Raji (cell line): Measurements from ENCODE around the gene CCDC102A.

Experiments used
- POLR2A ChIP-seq: IDR thresholded peaks from 2 replicates; pipeline ENCODE4 v1.6.1; 2011; ENCODE audit warnings: low read depth, low read length, control low read depth; ENCODE audit not compliant: insufficient read depth

CCDC102A gene

DNA sequence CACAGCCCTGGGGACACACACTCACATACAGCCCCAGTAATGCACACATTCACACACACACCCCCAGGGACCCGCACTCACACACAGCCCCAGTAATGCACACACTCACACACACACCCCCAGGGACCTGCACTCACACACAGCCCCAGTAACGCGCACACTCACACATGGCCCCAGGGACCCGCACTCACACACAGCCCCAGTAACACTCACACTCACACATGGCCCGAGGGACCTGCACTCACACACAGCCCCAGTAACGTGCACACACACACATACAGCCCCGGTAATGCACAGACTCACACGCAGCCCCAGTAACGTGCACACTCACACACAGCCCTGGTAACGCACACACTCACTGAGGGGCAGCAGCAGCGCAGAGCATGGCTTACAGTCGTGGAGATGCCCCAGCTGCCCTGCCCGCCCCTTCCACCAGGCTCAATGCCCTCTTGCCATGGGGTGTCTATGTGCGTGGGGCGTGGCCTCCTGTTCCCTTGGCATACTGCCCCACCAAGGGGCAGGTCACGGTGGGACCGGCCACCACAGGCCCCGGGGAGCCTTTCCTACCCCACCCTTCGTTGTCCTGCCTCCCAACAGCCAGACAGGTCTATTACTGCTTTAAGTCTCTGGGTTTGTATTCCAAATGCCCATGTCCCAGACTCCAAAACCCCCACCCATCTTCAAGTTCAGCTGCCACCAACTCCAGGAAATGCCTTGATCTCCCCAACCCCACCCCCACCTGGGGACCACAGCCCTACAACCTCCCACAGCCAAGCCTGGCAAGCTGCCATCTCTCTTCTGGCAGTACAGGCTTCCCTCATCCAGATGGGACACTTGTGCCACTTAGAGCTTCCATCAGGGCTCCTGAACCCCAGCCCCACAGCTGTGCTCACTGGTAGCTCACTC is 2.7 kb downstream of the CCDC102A start:
- no peak for TF ChIP-seq POLR2A

DNA sequence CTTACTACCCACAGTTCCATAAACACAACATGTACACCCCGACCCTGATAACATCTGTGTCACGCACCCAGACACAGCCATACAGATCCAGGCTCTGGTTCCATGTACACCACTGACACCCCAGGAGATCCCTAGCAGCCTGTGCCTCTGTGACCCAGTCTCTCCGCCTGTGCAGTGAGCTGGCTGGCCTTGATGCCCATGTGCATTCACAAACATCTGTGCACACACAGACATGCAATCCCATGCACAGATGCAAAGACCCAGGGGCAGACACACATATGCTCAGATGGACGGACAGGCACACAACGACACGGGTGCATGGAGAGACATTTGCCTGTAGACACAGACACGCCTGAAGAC is 4.1 kb downstream of the CCDC102A start:
- no peak for TF ChIP-seq POLR2A

DNA sequence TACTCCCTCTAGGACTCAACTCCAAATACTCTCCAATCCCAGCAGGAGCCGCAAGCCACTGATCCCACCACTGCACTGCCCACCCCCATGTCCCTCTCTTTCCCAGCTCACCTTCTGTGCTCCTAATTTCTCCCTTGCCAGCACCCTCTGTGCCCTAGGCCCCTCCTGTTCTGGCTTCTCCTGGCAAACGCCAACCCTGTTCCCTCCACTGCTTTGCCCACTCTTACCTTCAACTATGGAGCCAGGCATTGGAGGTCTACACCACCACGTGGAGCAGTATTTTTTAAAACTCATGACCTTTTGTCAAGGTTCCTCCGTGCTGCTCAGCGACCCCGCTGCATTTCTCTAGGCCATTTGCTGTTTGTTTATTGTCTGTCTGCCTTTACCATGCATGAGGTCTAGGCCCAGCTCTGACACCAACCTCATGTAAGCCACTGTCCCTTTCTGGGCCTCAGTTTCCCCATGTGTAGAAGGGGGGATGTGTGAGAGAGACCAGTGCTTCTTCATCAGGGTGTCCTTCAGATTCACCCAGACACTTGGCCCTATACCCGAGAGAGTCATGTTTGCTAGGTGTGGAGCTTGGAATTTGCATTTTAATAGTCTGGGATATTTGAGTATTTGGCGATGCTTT is 4.6 kb downstream of the CCDC102A start:
- no peak for TF ChIP-seq POLR2A

DNA sequence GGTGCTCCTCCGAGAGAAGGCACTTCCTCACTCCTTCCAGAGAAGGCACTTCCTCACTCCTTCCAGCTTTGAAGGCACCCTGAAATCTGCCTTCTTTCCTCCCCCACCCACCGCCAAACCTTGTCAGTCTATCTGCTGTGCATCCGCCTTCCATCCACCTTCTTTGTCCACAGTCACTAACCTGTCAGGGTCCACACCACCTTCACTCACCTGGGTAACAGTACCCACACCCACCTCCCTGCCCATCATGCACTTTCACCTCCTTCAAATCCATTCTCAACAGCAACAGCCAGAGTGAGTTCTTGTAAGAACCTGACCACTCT is 5.2 kb downstream of the CCDC102A start:
- TF ChIP-seq POLR2A, result no peak

DNA sequence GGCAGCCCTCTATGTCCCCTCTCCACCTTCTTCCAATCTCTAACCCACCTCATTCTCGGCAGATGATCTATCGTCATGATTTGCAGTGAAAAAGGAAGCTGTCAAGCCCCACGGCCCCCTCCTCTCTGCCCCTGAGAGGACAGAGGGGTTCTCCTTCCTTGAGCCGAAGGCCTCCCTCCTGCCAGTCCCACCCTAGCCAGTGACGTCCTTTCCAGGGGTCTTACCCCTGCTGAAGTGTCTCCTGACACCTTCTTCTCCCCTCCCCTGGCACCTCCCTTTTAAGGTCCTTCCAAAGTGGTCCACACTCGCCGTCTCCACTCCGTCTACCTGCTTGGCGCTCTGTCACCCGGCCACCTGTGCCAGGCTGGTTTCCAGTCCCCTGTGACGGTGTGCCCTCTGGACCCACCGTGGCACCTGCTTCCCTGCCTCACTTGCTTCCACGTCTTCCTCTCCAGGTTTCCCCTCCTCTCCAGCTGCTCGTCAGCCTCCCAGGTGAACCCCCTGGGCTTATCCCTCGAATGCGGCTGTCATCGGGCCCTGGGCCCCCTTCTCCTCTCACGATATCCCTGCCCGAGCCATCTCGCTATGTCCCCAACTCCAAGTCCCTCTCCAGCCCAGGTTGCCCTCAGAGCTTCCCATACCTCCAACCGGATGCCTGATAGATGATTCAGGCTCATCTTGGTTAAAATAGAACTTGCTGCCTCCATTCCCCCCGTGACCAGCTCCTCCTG is 5.7 kb downstream of the CCDC102A start:
- no peak for TF ChIP-seq POLR2A

DNA sequence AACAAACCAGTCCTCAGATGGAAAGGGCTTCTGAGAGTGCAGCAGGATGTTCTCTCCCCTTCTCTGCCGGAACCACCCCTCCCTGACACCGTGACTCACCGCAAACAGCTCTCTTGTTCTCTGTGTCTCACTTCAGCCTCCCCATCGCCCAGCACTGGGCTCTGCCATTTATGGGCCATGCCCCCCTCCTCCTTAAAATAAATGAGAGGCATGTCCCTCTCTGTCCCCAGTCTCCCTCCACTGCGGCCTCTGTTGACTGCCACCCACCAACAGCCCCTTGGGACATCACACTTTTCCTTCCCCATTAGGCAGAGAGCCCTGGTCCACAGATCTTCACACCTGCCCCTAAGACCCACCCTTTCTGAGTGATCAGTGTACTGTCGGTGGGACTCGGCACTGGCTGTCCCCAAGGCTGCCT is 6.3 kb downstream of the CCDC102A start:
- TF ChIP-seq POLR2A, result no peak

DNA sequence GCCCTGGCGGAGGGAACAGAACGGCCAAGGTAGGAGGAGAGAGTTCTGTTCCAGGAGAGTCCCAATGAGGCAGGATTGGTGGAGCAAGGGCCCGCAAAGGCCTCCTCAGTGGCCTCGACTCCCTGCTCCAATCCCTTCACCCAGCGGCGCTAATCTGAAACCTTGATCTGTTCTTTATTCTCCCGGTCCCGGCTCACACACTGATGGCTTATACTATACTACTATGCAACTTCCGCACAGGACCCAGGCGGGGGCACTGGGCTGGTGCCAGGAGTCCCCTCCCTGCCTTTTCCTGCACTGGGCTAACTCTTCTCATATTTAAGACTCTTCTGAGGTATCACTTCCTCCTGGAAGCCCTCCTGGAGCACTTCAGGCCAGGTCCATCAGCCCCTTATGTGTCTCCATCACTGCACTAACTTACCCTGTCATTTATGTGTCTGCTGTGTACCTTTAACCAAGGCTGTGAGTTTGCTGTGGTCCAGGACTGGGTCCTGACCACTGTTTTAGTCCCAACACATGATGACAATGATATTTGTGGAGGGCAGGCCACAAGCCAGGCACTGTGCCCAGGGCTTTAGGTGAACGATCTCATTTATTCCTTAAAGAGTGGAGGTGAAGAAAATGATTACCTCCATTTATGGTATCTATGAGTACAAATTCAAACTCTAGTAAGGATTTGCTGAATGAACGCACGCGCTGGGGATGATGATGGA is 6.8 kb downstream of the CCDC102A start:
- TF ChIP-seq POLR2A, result no peak

DNA sequence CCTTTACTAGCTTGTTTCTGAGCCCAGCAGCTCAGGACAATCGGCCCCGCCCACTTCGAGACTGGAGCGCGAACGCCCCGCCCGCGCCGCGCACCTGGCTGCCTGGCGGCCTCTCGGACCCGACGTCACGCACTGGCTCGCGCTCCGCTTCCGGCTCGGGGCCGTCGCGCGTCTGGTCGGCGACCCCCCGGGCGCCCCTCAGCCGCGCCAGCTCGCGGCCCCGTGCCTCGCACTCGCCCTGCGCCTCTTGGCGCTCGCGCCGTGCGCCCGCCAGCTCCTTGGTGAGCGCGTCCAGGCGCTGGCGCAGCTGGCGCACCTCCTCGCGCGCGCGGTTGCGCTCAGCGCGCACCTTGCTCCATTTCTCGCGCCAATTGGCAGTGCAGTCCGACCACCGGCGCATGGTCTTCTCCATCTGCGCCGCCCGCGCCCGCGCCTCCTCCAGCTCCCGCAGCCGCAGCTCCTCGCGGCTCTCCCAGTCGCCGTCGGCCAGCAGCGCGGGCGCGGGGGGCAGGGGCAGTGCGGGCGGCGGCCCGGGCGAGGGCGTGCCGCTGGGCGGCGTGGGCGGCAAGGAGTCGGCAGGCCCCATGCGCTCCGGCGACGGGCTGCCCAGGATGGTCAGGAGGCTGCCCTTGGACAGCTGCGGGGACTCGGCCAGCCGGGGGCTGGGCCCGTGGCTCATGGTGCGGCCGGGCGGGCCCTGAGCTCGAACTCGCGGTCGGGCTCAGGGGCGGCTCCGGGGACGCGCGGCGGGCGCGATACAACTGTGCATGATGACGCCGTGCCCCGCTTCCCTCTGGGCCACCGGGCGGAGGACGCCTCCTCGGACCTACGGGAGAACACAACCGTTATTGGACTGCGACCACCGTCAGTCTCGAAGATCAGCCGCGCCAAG is 7.6 kb downstream of the CCDC102A start:
- TF ChIP-seq POLR2A, result no peak

DNA sequence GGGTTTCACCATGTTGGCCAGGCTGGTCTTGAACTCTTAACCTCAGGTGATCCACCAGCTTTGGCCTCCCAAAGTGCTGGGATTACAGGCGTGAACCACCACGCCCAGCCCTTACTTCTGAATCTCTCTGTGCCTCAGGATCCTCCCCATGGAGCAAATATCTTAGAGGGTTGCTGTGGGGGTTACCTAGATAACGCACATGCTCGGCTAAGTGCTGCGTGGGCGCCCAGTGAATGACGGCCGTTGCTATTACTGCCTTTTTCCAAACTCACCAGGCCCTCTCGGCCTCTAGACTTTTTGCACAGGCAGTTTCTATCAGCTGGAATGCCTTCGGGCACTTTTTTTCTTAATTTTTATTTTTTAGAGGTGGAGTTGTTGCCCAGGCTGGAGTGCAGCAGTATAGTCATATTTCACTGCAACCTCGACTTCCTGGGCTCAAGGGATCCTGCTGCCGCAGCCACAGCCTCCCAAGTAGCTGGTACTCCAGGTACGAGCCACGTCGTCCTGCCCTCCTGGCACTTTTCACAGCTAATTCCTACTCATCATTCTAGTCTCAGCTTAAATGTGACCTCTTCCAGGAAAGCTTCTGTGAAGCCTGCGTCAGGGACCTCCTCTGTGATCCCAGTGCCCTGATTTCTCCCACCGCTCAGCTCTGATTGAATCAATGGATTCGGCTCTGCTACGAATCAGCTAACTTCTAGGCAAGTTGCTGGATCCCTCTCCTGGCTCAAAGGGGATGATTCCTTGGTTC is 8.6 kb downstream of the CCDC102A start:
- no peak for TF ChIP-seq POLR2A

DNA sequence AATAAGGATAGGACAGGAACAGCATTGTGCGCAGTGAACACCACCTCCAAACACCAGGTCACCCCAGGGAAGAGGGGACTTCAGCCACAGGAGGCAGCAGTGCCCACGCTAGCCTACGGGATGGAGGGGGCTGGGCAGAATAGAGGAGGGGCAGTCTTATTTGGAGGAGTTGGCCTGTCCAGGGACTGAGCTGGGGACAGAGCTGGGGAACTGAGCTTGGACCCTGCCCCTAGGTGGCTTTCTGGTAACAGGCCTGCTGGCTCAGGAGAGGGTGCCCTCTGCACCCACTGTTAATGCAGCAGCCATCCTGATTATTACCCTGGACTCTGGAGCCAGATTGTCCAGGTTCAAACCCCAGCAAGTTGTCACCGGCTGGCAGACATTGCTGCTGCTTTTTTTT is 9.3 kb downstream of the CCDC102A start:
- no peak for TF ChIP-seq POLR2A

DNA sequence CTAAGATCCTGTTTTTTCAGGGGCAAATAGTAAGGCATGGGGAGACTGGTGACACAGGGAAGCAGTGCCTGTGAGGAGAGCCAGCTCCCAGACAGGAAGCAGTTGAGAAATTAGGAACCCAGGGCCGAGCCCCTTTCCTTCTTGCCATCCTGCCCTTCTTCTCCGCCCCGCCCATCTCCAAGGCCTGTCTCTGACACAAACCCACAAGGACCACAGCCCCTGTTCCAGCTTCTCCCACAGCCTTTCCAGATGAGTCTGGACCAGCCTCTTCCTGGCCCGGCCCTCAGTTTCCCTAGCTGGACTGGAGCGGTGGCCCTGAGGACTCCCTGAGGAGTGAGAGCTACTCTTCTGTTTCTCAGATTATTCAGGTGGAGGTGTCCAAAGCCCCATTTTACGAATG is 9.9 kb downstream of the CCDC102A start:
- no peak for TF ChIP-seq POLR2A

DNA sequence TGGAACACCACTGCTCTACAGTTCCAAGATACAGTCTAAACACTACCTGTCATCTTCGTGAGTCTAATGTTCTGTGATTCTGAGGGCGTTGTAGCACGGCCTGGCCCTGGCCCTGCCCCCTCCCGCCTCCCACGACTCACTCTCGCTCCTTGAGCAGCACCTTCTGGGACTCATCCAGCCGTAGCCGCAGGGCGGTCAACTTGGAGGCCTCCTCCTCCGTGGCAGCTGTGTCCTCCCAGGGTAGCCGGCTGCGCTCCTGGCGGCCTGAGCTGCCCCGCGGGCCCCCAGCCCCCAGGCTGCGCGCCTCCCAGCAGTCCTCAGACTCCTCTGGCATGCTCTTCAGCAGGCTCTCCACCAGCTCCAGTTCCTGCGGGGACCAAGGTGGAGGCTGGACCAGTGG is 10.6 kb downstream of the CCDC102A start:
- no peak for TF ChIP-seq POLR2A

DNA sequence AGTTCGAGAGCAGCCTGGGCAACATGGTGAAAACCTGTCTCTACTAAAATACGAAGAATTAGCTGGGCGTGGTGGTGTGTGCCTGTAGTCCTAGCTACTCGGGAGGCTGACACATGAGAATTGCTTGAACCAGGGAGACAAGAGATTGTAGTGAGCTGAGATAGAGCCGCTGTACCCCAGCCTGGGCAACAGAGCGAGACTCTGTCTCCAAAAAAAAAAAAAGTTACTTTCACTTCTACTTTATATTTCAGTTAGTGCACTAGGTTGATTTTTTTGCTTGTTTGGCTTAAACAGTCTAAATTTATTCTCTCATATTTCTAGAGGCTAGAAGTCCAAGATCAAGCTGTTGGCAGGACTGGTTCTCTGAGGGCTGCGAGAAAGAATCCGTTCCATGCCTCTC is 13.4 kb downstream of the CCDC102A start:
- no peak for TF ChIP-seq POLR2A
